ENCODE measurements around the gene NAA35.
"Not testable (repeated sequence)": the region's sequence is repeated elsewhere in the genome, so short reads cannot be mapped to it uniquely, and the experiment has no call there.

The NAA35 gene

GRCh38 chr9:85949586-85950335, 8.8 kb downstream of the NAA35 start:
- no peak for DNase-seq

- DNase-seq = no peak
Measured at GRCh38 chr9:85959955-85960354, 19.0 kb downstream of the NAA35 start.

GRCh38 chr9:85960688-85961093, 19.7 kb downstream of the NAA35 start:
- no peak for DNase-seq

GRCh38 chr9:85964526-85964925, 23.6 kb downstream of the NAA35 start:
- no peak for DNase-seq

- no peak for DNase-seq
Measured at GRCh38 chr9:85964949-85965348, 24.0 kb downstream of the NAA35 start.

GRCh38 chr9:85969727-85970126, 28.8 kb downstream of the NAA35 start:
- no peak for DNase-seq

- DNase-seq = no peak
Measured at GRCh38 chr9:85971731-85972130, 30.8 kb downstream of the NAA35 start.

- DNase-seq = no peak
Measured at GRCh38 chr9:85973238-85973637, 32.3 kb downstream of the NAA35 start.

GRCh38 chr9:85974055-85974547, 33.2 kb downstream of the NAA35 start:
- not testable (repeated sequence) for DNase-seq

- DNase-seq = no peak
Measured at GRCh38 chr9:85978496-85978895, 37.5 kb downstream of the NAA35 start.

GRCh38 chr9:85981369-85981768, 40.4 kb downstream of the NAA35 start:
- no peak for DNase-seq

GRCh38 chr9:85984457-85984856, 43.5 kb downstream of the NAA35 start:
- no peak for DNase-seq

GRCh38 chr9:85987236-85987635, 46.3 kb downstream of the NAA35 start:
- DNase-seq = no peak

- no peak for DNase-seq
Measured at GRCh38 chr9:85994191-85994590, 53.2 kb downstream of the NAA35 start.

GRCh38 chr9:85995097-85995496, 54.2 kb downstream of the NAA35 start:
- no peak for DNase-seq

GRCh38 chr9:85995599-85995998, 54.7 kb downstream of the NAA35 start:
- DNase-seq = no peak

- no peak for DNase-seq
Measured at GRCh38 chr9:86005253-86005775, 64.4 kb downstream of the NAA35 start.

GRCh38 chr9:86009133-86009532, 68.2 kb downstream of the NAA35 start:
- no peak for DNase-seq

- no peak for DNase-seq
Measured at GRCh38 chr9:86020731-86021130, 79.8 kb downstream of the NAA35 start.

- DNase-seq = no peak
Measured at GRCh38 chr9:86021166-86021565, 80.2 kb downstream of the NAA35 start.

- no peak for DNase-seq
Measured at GRCh38 chr9:86022687-86023266, 81.8 kb downstream of the NAA35 start.

- no peak for DNase-seq
Measured at GRCh38 chr9:86027767-86028166, 86.8 kb downstream of the NAA35 start.

GRCh38 chr9:86034863-86035734, 94.2 kb downstream of the NAA35 start:
- no peak for DNase-seq
